DMS 273 (cell line): ENCODE results near the gene MTUS2.

Experiments
- DNase-seq: peaks from one replicate; lab custom pipeline; 2025; ENCODE audit not compliant: unreplicated experiment; lab: John Stamatoyannopoulos, UW

The MTUS2 gene

GRCh38 chr13:29474991-29475390 lies 654.9 kb downstream of the MTUS2 start:
- no peak for DNase-seq

- no peak for DNase-seq
These were observed 655.9 kb downstream of the MTUS2 start for GRCh38 chr13:29476046-29476445.

GRCh38 chr13:29479716-29480492 lies 659.8 kb downstream of the MTUS2 start:
- DNase-seq: no peak

GRCh38 chr13:29480893-29481525 lies 660.9 kb downstream of the MTUS2 start:
- no peak for DNase-seq

- DNase-seq: no peak
These were observed 661.5 kb downstream of the MTUS2 start for GRCh38 chr13:29481603-29482002.

- no peak for DNase-seq
These were observed 662.4 kb downstream of the MTUS2 start for GRCh38 chr13:29482504-29482903.

GRCh38 chr13:29483211-29483610 lies 663.1 kb downstream of the MTUS2 start:
- no peak for DNase-seq

GRCh38 chr13:29483623-29484022 lies 663.5 kb downstream of the MTUS2 start:
- DNase-seq: no peak

GRCh38 chr13:29484236-29484635 lies 664.1 kb downstream of the MTUS2 start:
- DNase-seq: no peak

GRCh38 chr13:29484796-29485195 lies 664.7 kb downstream of the MTUS2 start:
- no peak for DNase-seq

- DNase-seq: no peak
These were observed 666.4 kb downstream of the MTUS2 start for GRCh38 chr13:29486551-29486950.

GRCh38 chr13:29487466-29488454 lies 667.6 kb downstream of the MTUS2 start:
- DNase-seq: no peak

- no peak for DNase-seq
These were observed 669.8 kb downstream of the MTUS2 start for GRCh38 chr13:29489650-29490560.

- DNase-seq: no peak
These were observed 670.4 kb downstream of the MTUS2 start for GRCh38 chr13:29490561-29490885.

GRCh38 chr13:29491248-29491647 lies 671.1 kb downstream of the MTUS2 start:
- no peak for DNase-seq

- no peak for DNase-seq
These were observed 673.7 kb downstream of the MTUS2 start for GRCh38 chr13:29493796-29494195.

GRCh38 chr13:29494520-29494919 lies 674.4 kb downstream of the MTUS2 start:
- DNase-seq: no peak

- peak; percentile 40 for DNase-seq
These were observed 676.1 kb downstream of the MTUS2 start for GRCh38 chr13:29496241-29496712.

GRCh38 chr13:29497137-29497654 lies 677.1 kb downstream of the MTUS2 start:
- peak; percentile 75 for DNase-seq

GRCh38 chr13:29498426-29499040 lies 678.4 kb downstream of the MTUS2 start:
- DNase-seq: no peak
